Gastroesophageal sphincter (tissue), 3 donors: Measurements from ENCODE around the gene NBPF1.
"Not testable (repeated sequence)": the region's sequence is repeated elsewhere in the genome, so short reads cannot be mapped to it uniquely, and the experiment has no call there.

ENCODE experiments used
- EP300 ChIP-seq: sonication (generic); formaldehyde crosslinking; IDR thresholded peaks from one replicate; pipeline ENCODE4 v1.6.1; 2017; ENCODE audit warnings: antibody characterized with exemption, mild to moderate bottlenecking
- POLR2A ChIP-seq, 2 donors: fragments of 450-650 bp; IDR thresholded peaks; one replicate each; pipeline ENCODE4 v1.6.1; 2017; ENCODE audit warnings: antibody characterized with exemption in 2 of 2, mild to moderate bottlenecking in 2 of 2, moderate library complexity in 1 of 2
- TF ChIP-seq, protein P1 (sequence below), 4 experiments: fragments of 200-600 bp in 2 of 4; fragments of 450-650 bp in 2 of 4; sonication (generic) in 1 of 4; IDR thresholded peaks; one replicate each; pipeline ENCODE4 v1.5.1; 2017 to 2019; ENCODE audit warnings: antibody characterized with exemption in 4 of 4, mild to moderate bottlenecking in 2 of 4, moderate library complexity in 2 of 4

DNA sequence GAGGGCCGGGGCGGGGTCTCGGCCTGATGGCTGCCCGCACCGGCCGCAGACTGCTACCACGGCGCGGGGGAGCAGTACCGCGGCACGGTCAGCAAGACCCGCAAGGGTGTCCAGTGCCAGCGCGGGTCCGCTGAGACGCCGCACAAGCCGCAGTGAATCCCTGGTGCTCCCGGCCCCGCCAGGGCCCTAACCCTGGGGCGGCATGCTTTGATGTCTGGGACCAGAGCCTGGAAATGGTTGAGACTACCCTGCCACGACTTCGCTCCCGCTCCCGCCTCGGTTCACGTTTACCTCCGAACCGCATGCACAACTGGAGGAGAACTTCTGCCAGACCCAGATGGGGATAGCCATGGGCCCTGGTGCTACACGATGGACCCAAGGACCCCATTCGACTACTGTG lies 34.9 kb upstream of the NBPF1 start:
- TF ChIP-seq, protein P1, sequence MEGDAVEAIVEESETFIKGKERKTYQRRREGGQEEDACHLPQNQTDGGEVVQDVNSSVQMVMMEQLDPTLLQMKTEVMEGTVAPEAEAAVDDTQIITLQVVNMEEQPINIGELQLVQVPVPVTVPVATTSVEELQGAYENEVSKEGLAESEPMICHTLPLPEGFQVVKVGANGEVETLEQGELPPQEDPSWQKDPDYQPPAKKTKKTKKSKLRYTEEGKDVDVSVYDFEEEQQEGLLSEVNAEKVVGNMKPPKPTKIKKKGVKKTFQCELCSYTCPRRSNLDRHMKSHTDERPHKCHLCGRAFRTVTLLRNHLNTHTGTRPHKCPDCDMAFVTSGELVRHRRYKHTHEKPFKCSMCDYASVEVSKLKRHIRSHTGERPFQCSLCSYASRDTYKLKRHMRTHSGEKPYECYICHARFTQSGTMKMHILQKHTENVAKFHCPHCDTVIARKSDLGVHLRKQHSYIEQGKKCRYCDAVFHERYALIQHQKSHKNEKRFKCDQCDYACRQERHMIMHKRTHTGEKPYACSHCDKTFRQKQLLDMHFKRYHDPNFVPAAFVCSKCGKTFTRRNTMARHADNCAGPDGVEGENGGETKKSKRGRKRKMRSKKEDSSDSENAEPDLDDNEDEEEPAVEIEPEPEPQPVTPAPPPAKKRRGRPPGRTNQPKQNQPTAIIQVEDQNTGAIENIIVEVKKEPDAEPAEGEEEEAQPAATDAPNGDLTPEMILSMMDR (IDR thresholded peaks at IDR 0.05) = not testable (repeated sequence)
- not testable (repeated sequence) for TF ChIP-seq POLR2A (IDR thresholded peaks at IDR 0.05); EP300
